H1 (cell line): ENCODE measurements around the gene OPALIN. TPM values are rescaled to one million over a fixed set of nuclear protein-coding genes. Genes with fewer than 3 reads are reported as not detected.
A peak's percentile ranks its signal among the peaks of the same experiment; 100 is the strongest.

Source experiments
- CTCF ChIA-PET: fragments of 300-600 bp; sonication (Branson Sonifier 250); formaldehyde crosslinking; loops from one replicate; lab custom pipeline; 2021; ENCODE audit not compliant: partially characterized antibody; lab: Charles Lee
- POLR2A ChIA-PET: fragments of 300-600 bp; sonication (Branson Sonifier 250); formaldehyde crosslinking; loops from one replicate; lab custom pipeline; 2021; ENCODE audit warnings: inconsistent platforms; ENCODE audit not compliant: partially characterized antibody; lab: Charles Lee
- DNase-seq, 2 experiments: peaks; one replicate each; pipeline versions ENCODE4 v3.0.0 to v3.0.0-alpha.2; 2010 to 2022; ENCODE audit warnings: low spot score in 2 of 2, low read depth in 1 of 2, mixed read lengths in 1 of 2
- FAIRE-seq: peaks from 2 replicates; lab custom pipeline; 2011; peaks lifted over from hg19 to GRCh38; lab: Jason Lieb, UNC
- H2AFZ ChIP-seq: 2 replicates; pipeline ENCODE4 v1.8.1; 2012; ENCODE audit warnings: low read length, inconsistent platforms
- H2AK5ac ChIP-seq: 2 replicates; pipeline ENCODE4 v1.6.1; 2013; ENCODE audit warnings: low read depth, low read length
- H2BK120ac ChIP-seq: replicated peaks from 2 replicates; pipeline ENCODE3; 2013; ENCODE audit warnings: low read depth, low read length, inconsistent platforms
- H2BK12ac ChIP-seq: 2 replicates; pipeline ENCODE4 v1.6.1; 2013; ENCODE audit warnings: low read depth, low read length
- H2BK15ac ChIP-seq: 2 replicates; pipeline ENCODE4 v1.6.1; 2013; ENCODE audit warnings: low read length
- H2BK20ac ChIP-seq: 2 replicates; pipeline ENCODE4 v1.6.1; 2013; ENCODE audit warnings: low read length
- H2BK5ac ChIP-seq: 2 replicates; pipeline ENCODE4 v1.6.1; 2013; ENCODE audit warnings: low read depth, low read length
- H3K14ac ChIP-seq: 2 replicates; pipeline ENCODE4 v1.6.1; 2013; ENCODE audit warnings: inconsistent platforms; ENCODE audit not compliant: insufficient read length
- H3K18ac ChIP-seq: 2 replicates; pipeline ENCODE4 v1.6.1; 2013; ENCODE audit warnings: low read length; ENCODE audit errors: extremely low read depth
- H3K23ac ChIP-seq: 2 replicates; pipeline ENCODE4 v1.6.1; 2013; ENCODE audit warnings: inconsistent platforms; ENCODE audit not compliant: insufficient read length
- H3K23me2 ChIP-seq: 2 replicates; pipeline ENCODE4 v1.6.1; 2013; ENCODE audit warnings: low read depth, low read length
- H3K27ac ChIP-seq: 2 replicates; pipeline ENCODE4 v1.6.1; 2011; ENCODE audit warnings: low read depth, low read length, inconsistent platforms
- H3K27me3 ChIP-seq, 4 experiments: replicated peaks in 1 of 4; 1 replicate in 1 of 4; 2 replicates in 3 of 4; pipeline versions ENCODE4 v1.6.1 to v1.8.1; 2011 to 2013; ENCODE audit warnings: low read length in 3 of 4, mild to moderate bottlenecking in 3 of 4, inconsistent platforms in 2 of 4, mixed read lengths in 2 of 4, moderate library complexity in 1 of 4; ENCODE audit not compliant: control insufficient read depth in 3 of 4, insufficient read depth in 3 of 4; ENCODE audit errors: extremely low read depth in 1 of 4
- H3K36me3 ChIP-seq, 4 experiments: 2 replicates each; pipeline versions ENCODE4 v1.6.1 to v1.8.1; 2011 to 2013; ENCODE audit warnings: mild to moderate bottlenecking in 4 of 4, low read length in 3 of 4, moderate library complexity in 2 of 4, control low read depth in 1 of 4, inconsistent platforms in 1 of 4; ENCODE audit not compliant: insufficient read depth in 4 of 4, control insufficient read depth in 2 of 4
- H3K4ac ChIP-seq: replicated peaks from 2 replicates; pipeline ENCODE3; 2013; ENCODE audit warnings: low read length, low read depth, mixed read lengths, inconsistent platforms; ENCODE audit not compliant: insufficient read length
- H3K4me1 ChIP-seq, 4 experiments: replicated peaks in 1 of 4; 1 replicate in 1 of 4; 2 replicates in 3 of 4; pipeline versions ENCODE4 v1.6.1 to v1.8.1; 2011 to 2013; ENCODE audit warnings: low read length in 3 of 4, inconsistent platforms in 2 of 4, mixed read lengths in 1 of 4; ENCODE audit not compliant: insufficient read depth in 4 of 4, control insufficient read depth in 3 of 4
- H3K4me2 ChIP-seq, 2 experiments: 2 replicates each; pipeline versions ENCODE4 v1.6.1 to v1.8.1; 2011 to 2013; ENCODE audit warnings: low read depth in 2 of 2, low read length in 2 of 2, control low read depth in 1 of 2, inconsistent platforms in 1 of 2, mild to moderate bottlenecking in 1 of 2; ENCODE audit not compliant: insufficient read depth in 1 of 2
- H3K4me3 ChIP-seq, 4 experiments: fragments of 200-600, 300-600 bp in 1 of 4; sonication (generic), shearing (Covaris generic), sonication (Bioruptor Twin) in 1 of 4; 2 replicates each; pipeline versions ENCODE4 v1.5.1 to v1.8.1; 2011 to 2016; ENCODE audit warnings: low read length in 4 of 4, low read depth in 3 of 4, control low read depth in 2 of 4, inconsistent platforms in 2 of 4, mild to moderate bottlenecking in 2 of 4, mixed read lengths in 1 of 4, moderate library complexity in 1 of 4; ENCODE audit not compliant: insufficient read depth in 2 of 4; ENCODE audit errors: extremely low read depth in 1 of 4
- H3K56ac ChIP-seq: replicated peaks from 2 replicates; pipeline ENCODE3; 2013; ENCODE audit warnings: low read depth, mild to moderate bottlenecking, mixed read lengths, low read length, inconsistent platforms; ENCODE audit not compliant: insufficient read length
- H3K79me1 ChIP-seq: 2 replicates; pipeline ENCODE4 v1.6.1; 2013; ENCODE audit warnings: low read depth, low read length, control low read depth
- H3K79me2 ChIP-seq, 2 experiments: 2 replicates each; pipeline versions ENCODE4 v1.6.1 to v1.8.1; 2012 to 2013; ENCODE audit warnings: low read length in 2 of 2, mild to moderate bottlenecking in 2 of 2, inconsistent platforms in 1 of 2; ENCODE audit not compliant: insufficient read depth in 2 of 2, control insufficient read depth in 1 of 2
- H3K9ac ChIP-seq, 4 experiments: replicated peaks in 1 of 4; 1 replicate in 1 of 4; 2 replicates in 3 of 4; pipeline versions ENCODE4 v1.6.1 to v1.8.1; 2011 to 2013; ENCODE audit warnings: low read depth in 3 of 4, low read length in 3 of 4, control low read depth in 2 of 4, mild to moderate bottlenecking in 2 of 4, moderate library complexity in 2 of 4, inconsistent platforms in 1 of 4; ENCODE audit errors: extremely low read depth in 1 of 4
- H3K9me3 ChIP-seq, 2 experiments: 2 replicates each; pipeline versions ENCODE4 v1.6.1 to v1.8.1; 2012 to 2013; ENCODE audit warnings: mild to moderate bottlenecking in 2 of 2, moderate library complexity in 2 of 2, control low read depth in 1 of 2, inconsistent platforms in 1 of 2, low read depth in 1 of 2, low read length in 1 of 2, mixed read lengths in 1 of 2; ENCODE audit not compliant: insufficient read depth in 2 of 2
- H4K20me1 ChIP-seq, 2 experiments: replicated peaks in 1 of 2; 2 replicates each; pipeline versions ENCODE3 to v1.8.1; 2011 to 2013; ENCODE audit warnings: inconsistent platforms in 2 of 2, low read length in 2 of 2, mild to moderate bottlenecking in 1 of 2; ENCODE audit not compliant: insufficient read depth in 2 of 2, control insufficient read depth in 1 of 2
- H4K5ac ChIP-seq: 2 replicates; pipeline ENCODE4 v1.6.1; 2013; ENCODE audit warnings: low read length, low read depth, mixed read lengths, inconsistent platforms; ENCODE audit not compliant: insufficient read length
- H4K8ac ChIP-seq: 2 replicates; pipeline ENCODE4 v1.8.0; 2013; ENCODE audit warnings: mild to moderate bottlenecking, moderate library complexity, low read length, inconsistent platforms; ENCODE audit not compliant: insufficient read depth; ENCODE audit errors: extremely low read depth
- H4K91ac ChIP-seq: replicated peaks from 2 replicates; pipeline ENCODE3; 2013; ENCODE audit warnings: low read length, mixed read lengths, inconsistent platforms; ENCODE audit not compliant: insufficient read length
- CEBPB ChIP-seq: IDR thresholded peaks from 2 replicates; pipeline ENCODE4 v1.6.1; 2012; ENCODE audit warnings: low read depth, low read length
- EGR1 ChIP-seq: IDR thresholded peaks from 2 replicates; pipeline ENCODE4 v1.6.1; 2011; ENCODE audit warnings: low read depth, low read length, borderline replicate concordance
- MAFK ChIP-seq: IDR thresholded peaks from 2 replicates; pipeline ENCODE4 v1.6.1; 2012; ENCODE audit warnings: low read depth, mild to moderate bottlenecking, improper control_type of control experiment, low read length
- YY1 ChIP-seq: IDR thresholded peaks from 2 replicates; pipeline ENCODE4 v1.6.1; 2011; ENCODE audit warnings: low read depth, mild to moderate bottlenecking, low read length
- WGBS, 2 experiments: shearing (Covaris generic) in 1 of 2; methylation state at CpG; one replicate each; pipeline versions ENCODE4 v1.1.6 to v1.1.7; 2013 to 2015; ENCODE audit warnings: low lambda C conversion rate in 2 of 2, mixed read lengths in 2 of 2, inconsistent platforms in 1 of 2, low coverage in 1 of 2, missing lambda C conversion rate in 1 of 2; ENCODE audit not compliant: insufficient replicate concordance in 2 of 2, insufficient coverage in 1 of 2, insufficient read length in 1 of 2; ENCODE audit errors: extremely low coverage in 1 of 2, missing lambda C conversion rate in 1 of 2; 5-methylcytosine and 5-hydroxymethylcytosine counted together
- polyA plus RNA-seq, 7 experiments: library from polyadenylated mRNA; depleted of rRNA in 3 of 7; stranded (reverse) in 5 of 7; unstranded in 2 of 7; fragments of >200 nt in 5 of 7; fragments of 200-250 nt in 2 of 7; gene quantifications; 1 replicate in 5 of 7; 2 replicates in 1 of 7; 4 replicates in 1 of 7; pipeline versions ENCODE4 v1.2.1 to v1.2.3, GENCODE V29; 2011 to 2013; ENCODE audit warnings: missing spikeins in 2 of 7, mixed read lengths in 2 of 7
- total RNA-seq: library from RNA; stranded (reverse); fragmentation: NEBNext Ultra II Directional; extraction: Animal tissue kit (Norgen Biotek cat#: 25700); gene quantifications from 2 replicates; pipeline ENCODE4 v1.2.1, GENCODE V29; 2021

The OPALIN gene
- total and polyA plus RNA-seq, 2 of the 8 experiments (the other 6 are each of a cell fraction or from before 2014, with no cell fraction given): 0.03 TPM; not detected in 1

DNA sequence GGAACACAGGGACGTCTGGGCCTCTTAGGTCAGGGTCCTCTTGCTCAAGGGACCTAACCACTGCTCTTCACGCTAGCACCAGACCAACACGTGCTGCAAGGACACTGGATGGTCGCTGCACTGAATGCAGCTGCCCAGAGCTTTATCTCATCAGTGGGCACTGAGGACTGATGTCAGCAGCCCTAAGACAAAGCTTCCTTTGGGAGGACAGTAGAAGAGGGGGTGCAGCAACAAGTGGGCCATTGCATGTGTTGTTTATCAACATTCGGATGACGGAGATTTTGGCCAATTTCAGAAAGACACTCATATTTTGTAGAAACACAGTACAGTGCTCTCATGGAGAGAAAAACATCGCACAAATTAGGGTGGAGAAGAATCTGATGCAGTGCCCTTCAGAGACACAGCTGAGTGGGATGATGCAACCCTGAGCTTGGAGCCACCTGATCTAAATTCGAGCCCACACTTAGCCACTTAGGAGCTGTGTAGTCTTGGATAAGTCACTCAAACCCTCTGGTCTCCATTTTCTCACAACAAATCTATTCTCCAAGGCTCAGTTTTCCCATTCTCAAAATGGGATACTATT, 1.7 kb downstream of the OPALIN start:
- Histone ChIP-seq H4K8ac (no peak overlapping the region), H4K5ac (no peak overlapping the region), H2BK12ac (no peak overlapping the region), H2BK20ac (no peak overlapping the region), H3K4me2 (no peak overlapping the region), H2AFZ (peak overlapping the region; percentile 38; the same call in 1 of the 2 replicates), H2BK5ac (no peak overlapping the region), H3K4me1 (no peaks in the 10 kb centered on the region), H3K23me2 (no peaks in the 10 kb centered on the region), H3K27ac (no peak overlapping the region), H2AK5ac (no peak overlapping the region), H3K14ac (no peak overlapping the region), H3K79me1 (no peaks in the 10 kb centered on the region), H2BK120ac (no peak overlapping the region), H3K4ac (no peak overlapping the region), H4K91ac (no peak overlapping the region), H3K27me3 (no peaks in the 10 kb centered on the region; a peak in 1 of 7 replicates)
- whole genome bisulfite sequencing, 2 experiments: 85% methylated on average over 8 of the region's 8 CpGs; no CpG with 5 or more reads in 1 of the 2 experiments
- DNase-seq: no peak
- POLR2A ChIA-PET: interaction anchor here (0.6 kb wide), 1 partner anchor 11 kb away, joined by 3 read pairs; no protein-coding TSS in a partner anchor
- no peak for TF ChIP-seq MAFK
- no peak for TF ChIP-seq EGR1
- TF ChIP-seq CEBPB: 0 out of 2 replicates have a peak, but pooled peaks have one; percentile 22
- TF ChIP-seq YY1: no peak
- TF ChIP-seq, all 59 proteins: peak for 1
- Histone ChIP-seq H3K9me3 (no peaks in the 10 kb centered on the region), H4K20me1 (no peaks in the 10 kb centered on the region), H3K23ac (no peak overlapping the region), H3K36me3 (no peaks in the 10 kb centered on the region), H3K79me2 (no peaks in the 10 kb centered on the region), H3K9ac (no peak overlapping the region), H3K4me3 (no peak overlapping the region), H3K18ac (0 out of 2 replicates have a peak overlapping the region, but pooled peaks have one; percentile 3), H3K56ac (no peak overlapping the region), H2BK15ac (no peak overlapping the region)
- no peak for FAIRE-seq
- CTCF ChIA-PET: interaction anchor here (1.1 to 3.3 kb wide), 7 partner anchors 14 to 40 kb away, joined by 3 to 29 read pairs (median 7); no protein-coding TSS in a partner anchor
